Measurements from ENCODE around the gene MATR3.
"Not testable (repeated sequence)": the region's sequence is repeated elsewhere in the genome, so short reads cannot be mapped to it uniquely, and the experiment has no call there.

DNA sequence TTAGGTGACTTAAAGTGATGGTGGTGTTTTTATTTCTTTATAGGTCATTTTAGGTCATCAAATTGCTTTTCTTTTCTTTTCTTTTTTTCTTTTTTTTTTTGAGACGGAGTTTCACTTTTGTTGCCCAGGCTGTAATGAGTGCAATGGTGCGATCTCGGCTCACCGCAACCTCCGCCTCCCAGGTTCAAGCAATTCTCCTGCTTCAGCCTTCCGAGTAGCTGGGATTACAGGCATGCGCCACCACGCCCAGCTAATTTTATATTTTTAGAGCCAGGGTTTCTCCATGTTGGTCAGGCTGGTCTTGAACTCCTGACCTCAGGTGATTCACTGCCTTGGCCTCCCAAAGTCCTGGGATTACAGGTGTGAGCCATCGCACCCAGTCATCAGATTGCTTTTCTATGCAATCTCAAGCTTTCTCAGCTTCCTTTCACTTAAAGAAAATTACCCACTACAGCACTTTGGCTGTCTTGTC is 17.2 kb downstream of the MATR3 start:
- TF ChIP-seq POLR2A (IDR thresholded peaks at IDR 0.05), result not testable (repeated sequence)
- TF ChIP-seq, protein P1, sequence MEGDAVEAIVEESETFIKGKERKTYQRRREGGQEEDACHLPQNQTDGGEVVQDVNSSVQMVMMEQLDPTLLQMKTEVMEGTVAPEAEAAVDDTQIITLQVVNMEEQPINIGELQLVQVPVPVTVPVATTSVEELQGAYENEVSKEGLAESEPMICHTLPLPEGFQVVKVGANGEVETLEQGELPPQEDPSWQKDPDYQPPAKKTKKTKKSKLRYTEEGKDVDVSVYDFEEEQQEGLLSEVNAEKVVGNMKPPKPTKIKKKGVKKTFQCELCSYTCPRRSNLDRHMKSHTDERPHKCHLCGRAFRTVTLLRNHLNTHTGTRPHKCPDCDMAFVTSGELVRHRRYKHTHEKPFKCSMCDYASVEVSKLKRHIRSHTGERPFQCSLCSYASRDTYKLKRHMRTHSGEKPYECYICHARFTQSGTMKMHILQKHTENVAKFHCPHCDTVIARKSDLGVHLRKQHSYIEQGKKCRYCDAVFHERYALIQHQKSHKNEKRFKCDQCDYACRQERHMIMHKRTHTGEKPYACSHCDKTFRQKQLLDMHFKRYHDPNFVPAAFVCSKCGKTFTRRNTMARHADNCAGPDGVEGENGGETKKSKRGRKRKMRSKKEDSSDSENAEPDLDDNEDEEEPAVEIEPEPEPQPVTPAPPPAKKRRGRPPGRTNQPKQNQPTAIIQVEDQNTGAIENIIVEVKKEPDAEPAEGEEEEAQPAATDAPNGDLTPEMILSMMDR (IDR thresholded peaks at IDR 0.05), result not testable (repeated sequence)
